Caco-2 (cell line): ENCODE data around the gene LIN28A. TPM values are rescaled to one million over a fixed set of nuclear protein-coding genes. Genes with fewer than 3 reads are reported as not detected.
A peak's percentile ranks its signal among the peaks of the same experiment; 100 is the strongest.

Experiments
- BruUV-seq: library from RNA; stranded (reverse); fragments of 400-500 nt; replicated peaks from 2 replicates; lab custom pipeline; 2021; lab: Mats Ljungman, UMichigan
- CTCF ChIA-PET: fragments of 300-600 bp; sonication (Branson Sonifier 250); formaldehyde crosslinking; loops from one replicate; lab custom pipeline; 2022; ENCODE audit warnings: antibody characterized with exemption; lab: Charles Lee
- POLR2A ChIA-PET: fragments of 300-600 bp; sonication (Branson Sonifier 250); formaldehyde crosslinking; loops from one replicate; lab custom pipeline; 2022; ENCODE audit warnings: antibody characterized with exemption; lab: Charles Lee
- DNase-seq, 2 experiments: peaks; one replicate each; pipeline versions ENCODE4 v3.0.0 to v3.0.0-alpha.2; 2020 to 2022
- H3K27me3 ChIP-seq: replicated peaks from 2 replicates; pipeline ENCODE4 v1.6.0; 2011; ENCODE audit warnings: low read length; ENCODE audit not compliant: control insufficient read depth, insufficient read depth
- H3K36me3 ChIP-seq: 2 replicates; pipeline ENCODE4 v1.5.1; 2011; ENCODE audit warnings: low read length; ENCODE audit not compliant: control insufficient read depth, insufficient read depth
- H3K4me1 ChIP-seq: fragments of 250-450 bp; sonication (Bioruptor Pico); 2 replicates; pipeline ENCODE4 v1.5.1; 2020; ENCODE audit warnings: mild to moderate bottlenecking
- H3K4me3 ChIP-seq: 2 replicates; pipeline ENCODE4 v1.5.1; 2011; ENCODE audit warnings: low read depth, mild to moderate bottlenecking, control low read depth, low read length
- H3K9me3 ChIP-seq: fragments of 250-450 bp; sonication (Bioruptor Pico); 2 replicates; pipeline ENCODE4 v1.5.1; 2020; ENCODE audit warnings: mild to moderate bottlenecking, moderate library complexity
- H3K27ac Mint-ChIP-seq: one replicate; pipeline ENCODE4 v1.8.0; 2022; ENCODE audit warnings: mixed read lengths; ENCODE audit not compliant: unreplicated experiment
- H3K27me3 Mint-ChIP-seq: one replicate; pipeline ENCODE4 v1.8.0; 2022; ENCODE audit warnings: mixed read lengths; ENCODE audit not compliant: insufficient read depth, unreplicated experiment
- H3K36me3 Mint-ChIP-seq: one replicate; pipeline ENCODE4 v1.8.0; 2022; ENCODE audit warnings: mild to moderate bottlenecking, mixed read lengths; ENCODE audit not compliant: insufficient read depth, unreplicated experiment
- H3K4me1 Mint-ChIP-seq: one replicate; pipeline ENCODE4 v1.8.0; 2022; ENCODE audit warnings: low read depth, mixed read lengths; ENCODE audit not compliant: unreplicated experiment
- H3K4me3 Mint-ChIP-seq: one replicate; pipeline ENCODE4 v1.8.0; 2022; ENCODE audit warnings: mild to moderate bottlenecking, moderate library complexity, mixed read lengths; ENCODE audit not compliant: unreplicated experiment
- H3K9me3 Mint-ChIP-seq: one replicate; pipeline ENCODE4 v1.8.0; 2022; ENCODE audit warnings: mixed read lengths; ENCODE audit not compliant: unreplicated experiment
- intact Hi-C: fragments of 100-400 bp; cut with micrococcal nuclease; formaldehyde crosslinking; loops from one replicate; pipeline ENCODE4 v1.10.0; 2022; ENCODE audit not compliant: unreplicated experiment
- total RNA-seq: library from RNA; stranded (reverse); gene quantifications from 2 replicates; pipeline ENCODE4 v1.2.3, GENCODE V29; 2022
- TF ChIP-seq, protein P1 (sequence below), 2 experiments: fragments of 200-600 bp in 1 of 2; IDR thresholded peaks; 1 replicate in 1 of 2; 2 replicates in 1 of 2; pipeline versions ENCODE4 v1.5.1 to v1.8.0; 2011 to 2022; ENCODE audit warnings: antibody characterized with exemption in 1 of 2, control low read depth in 1 of 2, inconsistent platforms in 1 of 2, low read depth in 1 of 2, low read length in 1 of 2, mild to moderate bottlenecking in 1 of 2, moderate library complexity in 1 of 2; ENCODE audit not compliant: insufficient read depth in 1 of 2, severe bottlenecking in 1 of 2, unreplicated experiment in 1 of 2

LIN28A gene
- total RNA-seq, 1 experiment from 2014 or later = 5.7 TPM

GRCh38 chr1:26431979-26432695, 21.5 kb downstream of the LIN28A start, which contains the start of gene DHDDS:
Gene DHDDS, plus strand, starts transcription at chr1:26432321. Its CDS starts 625 bp downstream, at chr1:26432946.
- peaks cover 6% of the 10 kb centered on the region for H3K4me1 ChIP-seq
- H3K27ac Mint-ChIP-seq = peak within 1 kb of the TSS; percentile 94
- intact Hi-C loops = loop anchor here (1.0 to 5.0 kb wide), 3 partner anchors 13 to 80 kb away; partner anchors contain the start of gene CRYBG2
- no peaks in the 10 kb centered on the region for H3K27me3 Mint-ChIP-seq
- H3K9me3 Mint-ChIP-seq = no peaks in the 10 kb centered on the region
- no peaks in the 10 kb centered on the region for H3K4me1 Mint-ChIP-seq
- ChIA-PET CTCF (interaction anchor here (0.5 to 1.3 kb wide), 8 partner anchors 15 to 1903 kb away, joined by 3 to 15 read pairs (median 6); partner anchors contain the start of genes CEP85 and HMGN2), POLR2A (interaction anchor here (0.5 to 1.7 kb wide), 11 partner anchors 8 to 800 kb away, joined by 3 to 10 read pairs (median 4); partner anchors contain the start of genes CRYBG2, HMGN2 and PAFAH2)
- no peaks in the 10 kb centered on the region for H3K36me3 ChIP-seq
- peak within 1 kb of the TSS; percentile 95 for H3K4me3 Mint-ChIP-seq
- no TSS peak for BruUV-seq
- peaks cover 18% of the 10 kb centered on the region for H3K36me3 Mint-ChIP-seq
- no peaks in the 10 kb centered on the region for H3K27me3 ChIP-seq
- H3K9me3 ChIP-seq = no peaks in the 10 kb centered on the region
- DNase-seq = peak; percentile 97
- TF ChIP-seq, protein P1, sequence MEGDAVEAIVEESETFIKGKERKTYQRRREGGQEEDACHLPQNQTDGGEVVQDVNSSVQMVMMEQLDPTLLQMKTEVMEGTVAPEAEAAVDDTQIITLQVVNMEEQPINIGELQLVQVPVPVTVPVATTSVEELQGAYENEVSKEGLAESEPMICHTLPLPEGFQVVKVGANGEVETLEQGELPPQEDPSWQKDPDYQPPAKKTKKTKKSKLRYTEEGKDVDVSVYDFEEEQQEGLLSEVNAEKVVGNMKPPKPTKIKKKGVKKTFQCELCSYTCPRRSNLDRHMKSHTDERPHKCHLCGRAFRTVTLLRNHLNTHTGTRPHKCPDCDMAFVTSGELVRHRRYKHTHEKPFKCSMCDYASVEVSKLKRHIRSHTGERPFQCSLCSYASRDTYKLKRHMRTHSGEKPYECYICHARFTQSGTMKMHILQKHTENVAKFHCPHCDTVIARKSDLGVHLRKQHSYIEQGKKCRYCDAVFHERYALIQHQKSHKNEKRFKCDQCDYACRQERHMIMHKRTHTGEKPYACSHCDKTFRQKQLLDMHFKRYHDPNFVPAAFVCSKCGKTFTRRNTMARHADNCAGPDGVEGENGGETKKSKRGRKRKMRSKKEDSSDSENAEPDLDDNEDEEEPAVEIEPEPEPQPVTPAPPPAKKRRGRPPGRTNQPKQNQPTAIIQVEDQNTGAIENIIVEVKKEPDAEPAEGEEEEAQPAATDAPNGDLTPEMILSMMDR (IDR thresholded peaks at IDR 0.05; ENCODE audit: insufficient read depth in 1 of 2, low read depth in 1 of 2, low read length in 1 of 2, severe bottlenecking in 1 of 2, unreplicated experiment in 1 of 2) = no peak
- H3K4me3 ChIP-seq = peak within 1 kb of the TSS; percentile 78

GRCh38 chr1:26432793-26433192, 22.2 kb downstream of the LIN28A start:
- Mint-ChIP-seq H3K27ac (peak overlapping the region; percentile 94), H3K36me3 (peaks cover 18% of the 10 kb centered on the region), H3K9me3 (no peaks in the 10 kb centered on the region), H3K4me1 (no peaks in the 10 kb centered on the region), H3K27me3 (no peaks in the 10 kb centered on the region), H3K4me3 (peak overlapping the region; percentile 95)
- no TSS peak for BruUV-seq
- no peak for DNase-seq
- peaks cover 6% of the 10 kb centered on the region for H3K4me1 ChIP-seq
- no peaks in the 10 kb centered on the region for H3K27me3 ChIP-seq
- peak overlapping the region; percentile 78 for H3K4me3 ChIP-seq
- TF ChIP-seq, protein P1 (IDR thresholded peaks at IDR 0.05; ENCODE audit: insufficient read depth in 1 of 2, low read depth in 1 of 2, low read length in 1 of 2, severe bottlenecking in 1 of 2, unreplicated experiment in 1 of 2) = no peak
- ChIA-PET POLR2A (interaction anchor here (0.8 to 1.7 kb wide), 5 partner anchors 16 to 82 kb away, joined by 3 to 8 read pairs (median 3); partner anchors contain the start of genes CRYBG2 and HMGN2), CTCF (interaction anchor here (0.7 to 1.3 kb wide), 4 partner anchors 16 to 198 kb away, joined by 5 to 15 read pairs (median 9); partner anchors contain the start of gene CEP85)
- no peaks in the 10 kb centered on the region for H3K36me3 ChIP-seq
- no peaks in the 10 kb centered on the region for H3K9me3 ChIP-seq
- intact Hi-C loops = loop anchor here (1.0 to 5.0 kb wide), 3 partner anchors 13 to 80 kb away; partner anchors contain the start of gene CRYBG2

DNA sequence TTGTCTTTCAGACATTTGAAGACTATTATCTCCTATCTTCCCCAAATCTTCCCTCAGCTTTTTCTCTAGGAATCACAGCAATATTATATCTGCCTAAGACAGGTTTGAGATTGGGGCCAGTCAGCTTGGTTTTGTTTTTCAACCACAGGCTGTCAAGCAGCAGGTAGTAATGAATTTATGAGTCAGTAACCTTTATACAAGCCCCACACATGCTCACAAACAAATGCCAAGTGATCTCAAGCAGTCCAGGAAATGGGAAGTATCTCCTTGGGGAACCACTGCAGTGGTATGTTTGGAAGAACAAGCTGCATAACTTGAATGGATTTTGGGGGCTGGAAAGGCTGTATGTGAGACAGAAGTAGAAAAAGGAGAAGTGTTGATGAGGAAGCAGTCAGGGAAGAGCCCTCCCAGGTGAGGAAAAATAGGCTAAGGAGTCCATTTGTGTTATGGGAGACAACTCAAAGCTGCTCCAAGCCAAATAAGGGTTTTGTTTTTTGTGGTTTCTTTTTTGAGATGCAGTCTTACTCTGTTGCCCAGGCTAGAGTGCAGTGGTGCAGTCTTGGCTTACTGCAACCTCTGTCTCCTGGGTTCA, 23.6 kb downstream of the LIN28A start:
- Mint-ChIP-seq H3K9me3 (no peaks in the 10 kb centered on the region), H3K36me3 (peaks cover 29% of the 10 kb centered on the region), H3K27me3 (no peaks in the 10 kb centered on the region), H3K4me3 (no peak overlapping the region), H3K4me1 (no peaks in the 10 kb centered on the region), H3K27ac (no peak overlapping the region)
- no TSS peak for BruUV-seq
- Histone ChIP-seq H3K4me3 (no peak overlapping the region), H3K27me3 (no peaks in the 10 kb centered on the region), H3K9me3 (no peaks in the 10 kb centered on the region), H3K36me3 (no peaks in the 10 kb centered on the region), H3K4me1 (peaks cover 6% of the 10 kb centered on the region)
- intact Hi-C loops = loop anchor here (5.0 kb wide), 1 partner anchor 82 kb away; the partner anchor contains the start of gene CRYBG2
- TF ChIP-seq, protein P1 (IDR thresholded peaks at IDR 0.05; ENCODE audit: insufficient read depth in 1 of 2, low read depth in 1 of 2, low read length in 1 of 2, severe bottlenecking in 1 of 2, unreplicated experiment in 1 of 2) = no peak
- DNase-seq = no peak
- ChIA-PET POLR2A (no interaction called here), CTCF (no interaction called here)
